Measurements from ENCODE around the gene ACTRT1. TPM values are rescaled to one million over a fixed set of nuclear protein-coding genes. Genes with fewer than 3 reads are reported as not detected.

The ACTRT1 gene
- not detected for total RNA-seq
- polyA plus RNA-seq: under 1 TPM in 1 of 2 donors, not detected in 1; 0.33 TPM
- long read RNA-seq, donor 1: 0 reads
- long read RNA-seq, donor 2: 0 reads

GRCh38 chrX:128052303-128052702 lies at the start of gene ACTRT1:
Gene ACTRT1 (minus strand): TSS chrX:128052403. CDS start chrX:128052206, 197 bp downstream.
- DNase-seq (no peak), ATAC-seq (ENCODE audit: low FRiP score) (no peak)
- Histone ChIP-seq H3K36me3 (ENCODE audit: control insufficient read depth in 1 of 2, insufficient read depth in 2 of 2, low read length in 1 of 2) (no peaks in the 10 kb centered on the region), H3K27me3 (ENCODE audit: control insufficient read depth in 1 of 2, insufficient read depth in 2 of 2, low read length in 1 of 2) (no peaks in the 10 kb centered on the region), H3K9me3 (ENCODE audit: control insufficient read depth, low read length) (no peaks in the 10 kb centered on the region), H3K4me3 (ENCODE audit: low read length in 2 of 2) (no peak within 1 kb of the TSS), H3K4me1 (ENCODE audit: control insufficient read depth in 1 of 2, insufficient read depth in 2 of 2, low read length in 2 of 2) (no peaks in the 10 kb centered on the region), H3K27ac (ENCODE audit: low read depth in 1 of 2, low read length in 2 of 2) (no peak within 1 kb of the TSS)
- WGBS, 2 donors: 15 to 41% methylated on average over 1 of the region's 1 CpG
- intact Hi-C loops (cut with DNase I): no loop called here

GRCh38 chrX:128078545-128078944 lies 26.3 kb upstream of the ACTRT1 start:
- DNase-seq (no peak), ATAC-seq (ENCODE audit: low FRiP score) (no peak)
- H3K36me3 ChIP-seq (ENCODE audit: control insufficient read depth in 1 of 2, insufficient read depth in 2 of 2, low read length in 1 of 2): no peaks in the 10 kb centered on the region
- H3K27me3 ChIP-seq (ENCODE audit: control insufficient read depth in 1 of 2, insufficient read depth in 2 of 2, low read length in 1 of 2): no peaks in the 10 kb centered on the region
- H3K9me3 ChIP-seq (ENCODE audit: control insufficient read depth, low read length): no peaks in the 10 kb centered on the region
- H3K4me3 ChIP-seq (ENCODE audit: low read length in 2 of 2): no peak overlapping the region
- H3K4me1 ChIP-seq (ENCODE audit: control insufficient read depth in 1 of 2, insufficient read depth in 2 of 2, low read length in 2 of 2): no peaks in the 10 kb centered on the region
- 55 to 57% methylated on average over 2 of the region's 2 CpGs for WGBS, 2 donors
- H3K27ac ChIP-seq (ENCODE audit: low read depth in 1 of 2, low read length in 2 of 2): no peak overlapping the region
- intact Hi-C loops (cut with DNase I): no loop called here

GRCh38 chrX:128057421-128057820 lies 5.2 kb upstream of the ACTRT1 start:
- H3K4me3 ChIP-seq (ENCODE audit: low read length in 2 of 2): no peak overlapping the region
- H3K4me1 ChIP-seq (ENCODE audit: control insufficient read depth in 1 of 2, insufficient read depth in 2 of 2, low read length in 2 of 2): no peaks in the 10 kb centered on the region
- no peak for DNase-seq
- H3K27ac ChIP-seq (ENCODE audit: low read depth in 1 of 2, low read length in 2 of 2): no peak overlapping the region
- ATAC-seq (ENCODE audit: low FRiP score): no peak
- H3K9me3 ChIP-seq (ENCODE audit: control insufficient read depth, low read length): no peaks in the 10 kb centered on the region
- 80 to 87% methylated on average over 2 of the region's 2 CpGs for WGBS, 2 donors
- no peaks in the 10 kb centered on the region for H3K27me3 ChIP-seq (ENCODE audit: control insufficient read depth in 1 of 2, insufficient read depth in 2 of 2, low read length in 1 of 2)
- intact Hi-C loops (cut with DNase I): no loop called here
- H3K36me3 ChIP-seq (ENCODE audit: control insufficient read depth in 1 of 2, insufficient read depth in 2 of 2, low read length in 1 of 2): no peaks in the 10 kb centered on the region

- DNase-seq (no peak), ATAC-seq (ENCODE audit: low FRiP score) (no peak)
- WGBS, 2 donors: 80 to 92% methylated on average over 10 of the region's 10 CpGs
- Histone ChIP-seq H3K4me1 (ENCODE audit: control insufficient read depth in 1 of 2, insufficient read depth in 2 of 2, low read length in 2 of 2) (no peaks in the 10 kb centered on the region), H3K27ac (ENCODE audit: low read depth in 1 of 2, low read length in 2 of 2) (no peak overlapping the region), H3K9me3 (ENCODE audit: control insufficient read depth, low read length) (no peaks in the 10 kb centered on the region), H3K36me3 (ENCODE audit: control insufficient read depth in 1 of 2, insufficient read depth in 2 of 2, low read length in 1 of 2) (no peaks in the 10 kb centered on the region), H3K4me3 (ENCODE audit: low read length in 2 of 2) (no peak overlapping the region), H3K27me3 (ENCODE audit: control insufficient read depth in 1 of 2, insufficient read depth in 2 of 2, low read length in 1 of 2) (no peaks in the 10 kb centered on the region)
- intact Hi-C loops (cut with DNase I): no loop called here
Measured at GRCh38 chrX:128051526-128051925, 677 bp downstream of the ACTRT1 start.

GRCh38 chrX:128035318-128035717 lies 16.9 kb downstream of the ACTRT1 start:
- intact Hi-C loops (cut with DNase I): no loop called here
- H3K36me3 ChIP-seq (ENCODE audit: control insufficient read depth in 1 of 2, insufficient read depth in 2 of 2, low read length in 1 of 2): no peaks in the 10 kb centered on the region
- DNase-seq: no peak
- no peak for ATAC-seq (ENCODE audit: low FRiP score)
- no peak overlapping the region for H3K4me3 ChIP-seq (ENCODE audit: low read length in 2 of 2)
- H3K4me1 ChIP-seq (ENCODE audit: control insufficient read depth in 1 of 2, insufficient read depth in 2 of 2, low read length in 2 of 2): no peaks in the 10 kb centered on the region
- H3K9me3 ChIP-seq (ENCODE audit: control insufficient read depth, low read length): no peaks in the 10 kb centered on the region
- H3K27me3 ChIP-seq (ENCODE audit: control insufficient read depth in 1 of 2, insufficient read depth in 2 of 2, low read length in 1 of 2): no peaks in the 10 kb centered on the region
- H3K27ac ChIP-seq (ENCODE audit: low read depth in 1 of 2, low read length in 2 of 2): no peak overlapping the region

GRCh38 chrX:128021566-128021965 lies 30.6 kb downstream of the ACTRT1 start:
- Histone ChIP-seq H3K4me3 (ENCODE audit: low read length in 2 of 2) (no peak overlapping the region), H3K4me1 (ENCODE audit: control insufficient read depth in 1 of 2, insufficient read depth in 2 of 2, low read length in 2 of 2) (no peaks in the 10 kb centered on the region), H3K27me3 (ENCODE audit: control insufficient read depth in 1 of 2, insufficient read depth in 2 of 2, low read length in 1 of 2) (no peaks in the 10 kb centered on the region), H3K27ac (ENCODE audit: low read depth in 1 of 2, low read length in 2 of 2) (no peak overlapping the region), H3K9me3 (ENCODE audit: control insufficient read depth, low read length) (no peaks in the 10 kb centered on the region), H3K36me3 (ENCODE audit: control insufficient read depth in 1 of 2, insufficient read depth in 2 of 2, low read length in 1 of 2) (no peaks in the 10 kb centered on the region)
- intact Hi-C loops (cut with DNase I): no loop called here
- ATAC-seq (ENCODE audit: low FRiP score) (no peak), DNase-seq (no peak)
- WGBS, 2 donors: 60 to 79% methylated on average over 1 of the region's 1 CpG

- Histone ChIP-seq H3K9me3 (ENCODE audit: control insufficient read depth, low read length) (no peaks in the 10 kb centered on the region), H3K36me3 (ENCODE audit: control insufficient read depth in 1 of 2, insufficient read depth in 2 of 2, low read length in 1 of 2) (no peaks in the 10 kb centered on the region), H3K27me3 (ENCODE audit: control insufficient read depth in 1 of 2, insufficient read depth in 2 of 2, low read length in 1 of 2) (no peaks in the 10 kb centered on the region), H3K4me3 (ENCODE audit: low read length in 2 of 2) (no peak overlapping the region), H3K4me1 (ENCODE audit: control insufficient read depth in 1 of 2, insufficient read depth in 2 of 2, low read length in 2 of 2) (no peaks in the 10 kb centered on the region), H3K27ac (ENCODE audit: low read depth in 1 of 2, low read length in 2 of 2) (no peak overlapping the region)
- ATAC-seq (ENCODE audit: low FRiP score) (no peak), DNase-seq (no peak)
- WGBS, 2 donors: 1 to 11% methylated on average over 2 of the region's 2 CpGs
- intact Hi-C loops (cut with DNase I): no loop called here
Measured at GRCh38 chrX:128020701-128021100, 31.5 kb downstream of the ACTRT1 start.

GRCh38 chrX:128019218-128019617 lies 33.0 kb downstream of the ACTRT1 start:
- no peak for ATAC-seq (ENCODE audit: low FRiP score)
- intact Hi-C loops (cut with DNase I): no loop called here
- WGBS, 2 donors: 63 to 89% methylated on average over 2 of the region's 2 CpGs
- Histone ChIP-seq H3K4me1 (ENCODE audit: control insufficient read depth in 1 of 2, insufficient read depth in 2 of 2, low read length in 2 of 2) (no peaks in the 10 kb centered on the region), H3K36me3 (ENCODE audit: control insufficient read depth in 1 of 2, insufficient read depth in 2 of 2, low read length in 1 of 2) (no peaks in the 10 kb centered on the region), H3K9me3 (ENCODE audit: control insufficient read depth, low read length) (no peaks in the 10 kb centered on the region), H3K27me3 (ENCODE audit: control insufficient read depth in 1 of 2, insufficient read depth in 2 of 2, low read length in 1 of 2) (no peaks in the 10 kb centered on the region), H3K27ac (ENCODE audit: low read depth in 1 of 2, low read length in 2 of 2) (no peak overlapping the region), H3K4me3 (ENCODE audit: low read length in 2 of 2) (no peak overlapping the region)
- no peak for DNase-seq

GRCh38 chrX:128012015-128012414 lies 40.2 kb downstream of the ACTRT1 start:
- intact Hi-C loops (cut with DNase I): no loop called here
- Histone ChIP-seq H3K9me3 (ENCODE audit: control insufficient read depth, low read length) (no peaks in the 10 kb centered on the region), H3K27ac (ENCODE audit: low read depth in 1 of 2, low read length in 2 of 2) (no peak overlapping the region), H3K36me3 (ENCODE audit: control insufficient read depth in 1 of 2, insufficient read depth in 2 of 2, low read length in 1 of 2) (no peaks in the 10 kb centered on the region), H3K4me3 (ENCODE audit: low read length in 2 of 2) (no peak overlapping the region), H3K27me3 (ENCODE audit: control insufficient read depth in 1 of 2, insufficient read depth in 2 of 2, low read length in 1 of 2) (no peaks in the 10 kb centered on the region), H3K4me1 (ENCODE audit: control insufficient read depth in 1 of 2, insufficient read depth in 2 of 2, low read length in 2 of 2) (no peaks in the 10 kb centered on the region)
- no peak for ATAC-seq (ENCODE audit: low FRiP score)
- no peak for DNase-seq
- WGBS, 2 donors: 52 to 87% methylated on average over 1 of the region's 1 CpG

Measured in aorta (tissue), 5 donors.